ENCODE data around the gene PLD4.

Gene PLD4

GRCh38 chr14:104898195-104898558, 26.5 kb upstream of the PLD4 start:
- TF ChIP-seq EGR1 (IDR thresholded peaks at IDR 0.05), result no peak
- no peak for TF ChIP-seq USF1 (IDR thresholded peaks at IDR 0.05)
- TF ChIP-seq YY1 (IDR thresholded peaks at IDR 0.05; ENCODE audit: low read depth), result no peak
- TF ChIP-seq, protein P1, sequence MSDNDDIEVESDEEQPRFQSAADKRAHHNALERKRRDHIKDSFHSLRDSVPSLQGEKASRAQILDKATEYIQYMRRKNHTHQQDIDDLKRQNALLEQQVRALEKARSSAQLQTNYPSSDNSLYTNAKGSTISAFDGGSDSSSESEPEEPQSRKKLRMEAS (IDR thresholded peaks at IDR 0.05), result no peak
- TF ChIP-seq NFIC (IDR thresholded peaks at IDR 0.05), result no peak
- TF ChIP-seq RAD21 (IDR thresholded peaks at IDR 0.05; ENCODE audit: low read depth), result no peak
- no peak for TF ChIP-seq CREB1 (IDR thresholded peaks at IDR 0.05; ENCODE audit: low read depth)
- TF ChIP-seq, protein P2, sequence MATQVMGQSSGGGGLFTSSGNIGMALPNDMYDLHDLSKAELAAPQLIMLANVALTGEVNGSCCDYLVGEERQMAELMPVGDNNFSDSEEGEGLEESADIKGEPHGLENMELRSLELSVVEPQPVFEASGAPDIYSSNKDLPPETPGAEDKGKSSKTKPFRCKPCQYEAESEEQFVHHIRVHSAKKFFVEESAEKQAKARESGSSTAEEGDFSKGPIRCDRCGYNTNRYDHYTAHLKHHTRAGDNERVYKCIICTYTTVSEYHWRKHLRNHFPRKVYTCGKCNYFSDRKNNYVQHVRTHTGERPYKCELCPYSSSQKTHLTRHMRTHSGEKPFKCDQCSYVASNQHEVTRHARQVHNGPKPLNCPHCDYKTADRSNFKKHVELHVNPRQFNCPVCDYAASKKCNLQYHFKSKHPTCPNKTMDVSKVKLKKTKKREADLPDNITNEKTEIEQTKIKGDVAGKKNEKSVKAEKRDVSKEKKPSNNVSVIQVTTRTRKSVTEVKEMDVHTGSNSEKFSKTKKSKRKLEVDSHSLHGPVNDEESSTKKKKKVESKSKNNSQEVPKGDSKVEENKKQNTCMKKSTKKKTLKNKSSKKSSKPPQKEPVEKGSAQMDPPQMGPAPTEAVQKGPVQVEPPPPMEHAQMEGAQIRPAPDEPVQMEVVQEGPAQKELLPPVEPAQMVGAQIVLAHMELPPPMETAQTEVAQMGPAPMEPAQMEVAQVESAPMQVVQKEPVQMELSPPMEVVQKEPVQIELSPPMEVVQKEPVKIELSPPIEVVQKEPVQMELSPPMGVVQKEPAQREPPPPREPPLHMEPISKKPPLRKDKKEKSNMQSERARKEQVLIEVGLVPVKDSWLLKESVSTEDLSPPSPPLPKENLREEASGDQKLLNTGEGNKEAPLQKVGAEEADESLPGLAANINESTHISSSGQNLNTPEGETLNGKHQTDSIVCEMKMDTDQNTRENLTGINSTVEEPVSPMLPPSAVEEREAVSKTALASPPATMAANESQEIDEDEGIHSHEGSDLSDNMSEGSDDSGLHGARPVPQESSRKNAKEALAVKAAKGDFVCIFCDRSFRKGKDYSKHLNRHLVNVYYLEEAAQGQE (IDR thresholded peaks at IDR 0.05; ENCODE audit: low read depth), result no peak
- no peak for TF ChIP-seq ZBTB7A (IDR thresholded peaks at IDR 0.05; ENCODE audit: low read depth)
- TF ChIP-seq CEBPB (IDR thresholded peaks at IDR 0.05), result no peak
- no peak for TF ChIP-seq TCF12 (IDR thresholded peaks at IDR 0.05; ENCODE audit: low read depth)
- TF ChIP-seq EP300 (IDR thresholded peaks at IDR 0.05; ENCODE audit: borderline replicate concordance), result no peak
- TF ChIP-seq TAF1 (IDR thresholded peaks at IDR 0.05; ENCODE audit: low read depth), result no peak

DNA sequence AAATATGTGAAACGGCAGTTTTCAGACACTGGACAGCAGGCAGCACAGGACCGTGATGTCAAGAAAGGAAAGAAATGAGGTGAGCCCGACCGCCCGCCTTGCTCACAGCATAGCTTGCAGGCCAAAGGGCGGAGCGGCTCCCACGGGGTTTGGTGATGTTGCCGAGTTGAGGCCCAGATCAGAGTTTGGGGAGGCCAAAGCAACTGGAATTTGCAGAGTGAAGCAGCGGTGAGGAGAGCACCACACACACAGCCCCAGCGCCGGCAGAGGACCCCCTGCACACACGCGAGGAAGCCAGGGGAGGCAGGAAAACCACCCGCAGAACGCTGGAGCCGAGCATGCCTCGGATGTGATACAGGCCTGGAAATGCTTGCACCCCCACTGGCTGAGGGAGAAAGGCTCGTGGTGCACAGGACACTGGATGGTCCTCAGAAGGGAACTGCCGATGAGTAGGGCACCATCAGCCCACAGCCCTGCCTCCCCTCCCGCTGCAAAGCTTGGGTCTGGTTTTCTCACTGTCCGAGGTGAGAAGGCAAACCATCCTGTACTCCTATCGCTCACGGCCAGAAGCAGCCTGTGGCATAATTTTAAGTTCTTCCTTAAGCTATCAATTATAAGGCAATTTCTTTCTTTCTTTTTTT, 25.7 kb upstream of the PLD4 start:
- no peak for TF ChIP-seq CEBPB (IDR thresholded peaks at IDR 0.05)
- no peak for TF ChIP-seq EGR1 (IDR thresholded peaks at IDR 0.05)
- TF ChIP-seq, protein P2 (IDR thresholded peaks at IDR 0.05; ENCODE audit: low read depth), result no peak
- TF ChIP-seq, protein P1 (IDR thresholded peaks at IDR 0.05), result no peak
- TF ChIP-seq FOXM1 (IDR thresholded peaks at IDR 0.05; ENCODE audit: borderline replicate concordance, low read depth), result no peak
- TF ChIP-seq RAD21 (IDR thresholded peaks at IDR 0.05; ENCODE audit: low read depth), result no peak

DNA sequence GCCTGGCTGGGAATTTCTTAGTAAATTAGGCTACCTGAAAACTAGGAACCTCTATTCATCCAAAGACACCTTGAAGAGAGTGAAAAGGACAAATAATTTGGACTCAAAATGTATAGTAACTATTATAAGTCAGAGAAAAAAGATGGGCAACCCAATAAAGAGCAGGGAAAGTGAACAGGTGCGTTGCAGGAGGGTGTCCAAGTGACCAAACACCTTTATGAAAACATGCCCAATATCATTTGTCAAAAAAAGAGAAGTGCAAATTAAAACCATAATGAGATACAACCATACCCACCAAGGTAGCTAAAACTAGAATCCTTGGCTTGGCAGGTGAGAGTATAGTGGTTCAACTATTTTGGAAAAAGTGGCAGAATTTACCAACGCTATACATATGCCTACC, 24.9 kb upstream of the PLD4 start:
- TF ChIP-seq EP300 (IDR thresholded peaks at IDR 0.05; ENCODE audit: borderline replicate concordance), result no peak
- no peak for TF ChIP-seq EGR1 (IDR thresholded peaks at IDR 0.05)
- TF ChIP-seq CEBPB (IDR thresholded peaks at IDR 0.05), result no peak
- TF ChIP-seq, protein P1 (IDR thresholded peaks at IDR 0.05), result no peak
- TF ChIP-seq FOXM1 (IDR thresholded peaks at IDR 0.05; ENCODE audit: borderline replicate concordance, low read depth), result no peak
- TF ChIP-seq NFIC (IDR thresholded peaks at IDR 0.05), result no peak

DNA sequence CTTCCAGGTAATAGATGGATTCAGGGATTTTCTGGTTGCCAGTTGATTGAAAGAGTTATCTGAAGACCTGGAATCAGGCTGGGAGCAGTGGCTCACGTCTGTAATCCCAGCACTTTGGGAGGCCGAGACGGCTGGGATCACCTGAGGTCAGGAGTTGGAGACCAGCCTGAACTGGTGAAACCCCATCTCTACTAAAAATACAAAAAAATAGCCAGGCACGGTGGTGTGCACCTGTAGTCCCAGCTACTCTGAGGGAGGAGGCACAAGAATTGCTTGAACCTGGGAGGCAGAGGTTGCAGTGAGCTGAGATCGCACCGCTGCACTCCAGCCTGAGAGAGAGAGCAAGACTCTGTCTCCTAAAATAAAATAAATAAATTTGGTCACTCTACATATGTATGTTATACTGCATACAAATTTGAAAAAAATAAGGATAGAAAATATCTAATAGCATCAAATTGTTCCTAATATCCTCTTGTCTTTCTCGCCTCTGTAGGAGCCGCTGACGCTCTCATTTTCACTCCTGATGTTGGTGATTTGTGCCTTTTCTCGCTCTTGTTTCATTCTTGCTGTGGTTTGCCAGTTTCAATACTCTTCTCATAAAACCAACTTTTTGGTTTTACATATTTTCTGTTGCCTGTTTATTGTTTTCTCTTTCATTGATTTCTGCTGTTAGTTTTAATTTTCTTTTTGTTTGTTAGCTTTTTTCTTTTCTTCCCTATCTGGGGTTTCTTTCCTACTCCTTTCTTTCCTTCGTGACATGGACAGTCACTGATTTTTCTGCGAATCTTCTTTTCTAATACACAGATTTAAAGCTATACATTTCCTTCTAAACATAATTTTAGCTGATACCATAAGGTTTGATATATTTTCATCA, 23.8 kb upstream of the PLD4 start:
- no peak for TF ChIP-seq EGR1 (IDR thresholded peaks at IDR 0.05)
- TF ChIP-seq CREB1 (IDR thresholded peaks at IDR 0.05; ENCODE audit: low read depth), result no peak
- TF ChIP-seq RAD21 (IDR thresholded peaks at IDR 0.05; ENCODE audit: low read depth), result no peak
- no peak for TF ChIP-seq FOXM1 (IDR thresholded peaks at IDR 0.05; ENCODE audit: borderline replicate concordance, low read depth)
- TF ChIP-seq, protein P1 (IDR thresholded peaks at IDR 0.05), result no peak
- no peak for TF ChIP-seq ZBTB7A (IDR thresholded peaks at IDR 0.05; ENCODE audit: low read depth)
- no peak for TF ChIP-seq CEBPB (IDR thresholded peaks at IDR 0.05)
- TF ChIP-seq EP300 (IDR thresholded peaks at IDR 0.05; ENCODE audit: borderline replicate concordance), result no peak
- no peak for TF ChIP-seq USF1 (IDR thresholded peaks at IDR 0.05)

DNA sequence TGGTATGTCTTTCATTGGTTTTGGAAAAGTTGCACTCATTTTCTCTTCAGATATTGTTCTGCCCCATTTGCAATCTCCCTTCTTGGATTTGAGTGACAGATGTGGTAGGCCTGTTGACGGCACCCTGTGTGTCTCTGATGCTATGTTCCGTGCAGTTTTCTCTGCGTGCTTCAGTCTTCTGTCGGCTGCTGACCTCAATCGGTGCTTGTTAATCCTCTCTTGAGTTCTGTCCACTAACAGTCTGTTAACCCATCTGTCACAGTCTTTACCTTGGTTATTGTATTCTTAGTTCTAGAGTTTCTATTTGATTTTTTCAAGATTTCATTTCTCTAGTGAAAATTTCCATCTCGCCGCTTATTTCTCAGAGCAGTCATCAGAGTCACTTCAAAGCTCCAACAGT, 20.7 kb upstream of the PLD4 start:
- TF ChIP-seq FOXM1 (IDR thresholded peaks at IDR 0.05; ENCODE audit: borderline replicate concordance, low read depth) (no peak), YY1 (IDR thresholded peaks at IDR 0.05; ENCODE audit: low read depth) (no peak), NFIC (IDR thresholded peaks at IDR 0.05) (no peak), TCF12 (IDR thresholded peaks at IDR 0.05; ENCODE audit: low read depth) (no peak), EP300 (IDR thresholded peaks at IDR 0.05; ENCODE audit: borderline replicate concordance) (no peak), CREB1 (IDR thresholded peaks at IDR 0.05; ENCODE audit: low read depth) (no peak), TAF1 (IDR thresholded peaks at IDR 0.05; ENCODE audit: low read depth) (no peak), CEBPB (IDR thresholded peaks at IDR 0.05) (no peak), TEAD4 (IDR thresholded peaks at IDR 0.05) (no peak), ZBTB7A (IDR thresholded peaks at IDR 0.05; ENCODE audit: low read depth) (no peak), RAD21 (IDR thresholded peaks at IDR 0.05; ENCODE audit: low read depth) (no peak)
- TF ChIP-seq, protein P1 (IDR thresholded peaks at IDR 0.05), result no peak
- TF ChIP-seq, protein P2 (IDR thresholded peaks at IDR 0.05; ENCODE audit: low read depth), result no peak

Measured in Ishikawa (cell line).